HepG2 (cell line): ENCODE measurements around the gene STX12. TPM values are rescaled to one million over a fixed set of nuclear protein-coding genes. Genes with fewer than 3 reads are reported as not detected.
A peak's percentile ranks its signal among the peaks of the same experiment; 100 is the strongest.

Experiments used
- FLYWCH1 ChIP-seq: sonication (generic); formaldehyde crosslinking; IDR thresholded peaks from 2 replicates; pipeline ENCODE4 v1.8.1; 2023; ENCODE audit warnings: mild to moderate bottlenecking, missing genetic modification reagents
- FOXC1 ChIP-seq: sonication (generic); formaldehyde crosslinking; IDR thresholded peaks from 2 replicates; pipeline ENCODE4 v1.8.0; 2022; ENCODE audit warnings: mild to moderate bottlenecking, missing genetic modification reagents, borderline replicate concordance
- KLF15 ChIP-seq: sonication (generic); formaldehyde crosslinking; IDR thresholded peaks from 2 replicates; pipeline ENCODE4 v1.8.1; 2023; ENCODE audit warnings: borderline replicate concordance, mild to moderate bottlenecking, inconsistent platforms, missing genetic modification reagents, mixed read lengths
- KMT2A ChIP-seq: sonication (generic); formaldehyde crosslinking; IDR thresholded peaks from 2 replicates; pipeline ENCODE4 v1.4.0; 2020; ENCODE audit warnings: missing genetic modification reagents
- MED13 ChIP-seq: sonication (generic); formaldehyde crosslinking; IDR thresholded peaks from 2 replicates; pipeline ENCODE4 v1.5.0; 2020; ENCODE audit warnings: missing genetic modification reagents
- PATZ1 ChIP-seq: sonication (generic); formaldehyde crosslinking; IDR thresholded peaks from 2 replicates; pipeline ENCODE4 v1.4.0; 2020; ENCODE audit warnings: missing genetic modification reagents
- PAX8 ChIP-seq: sonication (generic); formaldehyde crosslinking; IDR thresholded peaks from 2 replicates; pipeline ENCODE4 v1.8.0; 2022; ENCODE audit warnings: mild to moderate bottlenecking, missing genetic modification reagents, borderline replicate concordance
- PITX1 ChIP-seq: sonication (generic); formaldehyde crosslinking; IDR thresholded peaks from 2 replicates; pipeline ENCODE4 v1.5.1; 2020; ENCODE audit warnings: mild to moderate bottlenecking, missing genetic modification reagents
- RFX5 ChIP-seq: IDR thresholded peaks from 2 replicates; pipeline ENCODE4 v1.6.1; 2011; ENCODE audit warnings: low read depth, low read length, improper control_type of control experiment
- THRA ChIP-seq: sonication (generic); formaldehyde crosslinking; IDR thresholded peaks from 2 replicates; pipeline ENCODE4 v1.4.0; 2020; ENCODE audit warnings: missing genetic modification reagents, borderline replicate concordance
- ZBTB21 ChIP-seq: sonication (generic); formaldehyde crosslinking; IDR thresholded peaks from 2 replicates; pipeline ENCODE4 v1.4.0; 2020; ENCODE audit warnings: missing genetic modification reagents
- ZNF264 ChIP-seq: sonication (generic); formaldehyde crosslinking; IDR thresholded peaks from 2 replicates; pipeline ENCODE4 v1.4.0; 2020; ENCODE audit warnings: missing genetic modification reagents
- ZNF275 ChIP-seq: sonication (generic); formaldehyde crosslinking; IDR thresholded peaks from 2 replicates; pipeline ENCODE4 v1.8.0; 2022; ENCODE audit warnings: missing genetic modification reagents, mild to moderate bottlenecking, inconsistent platforms, borderline replicate concordance
- ZNF44 ChIP-seq: sonication (generic); formaldehyde crosslinking; IDR thresholded peaks from 2 replicates; pipeline ENCODE4 v1.5.1; 2020; ENCODE audit warnings: mild to moderate bottlenecking, missing genetic modification reagents
- ZNF543 ChIP-seq: sonication (generic); formaldehyde crosslinking; IDR thresholded peaks from 2 replicates; pipeline ENCODE4 v1.4.0; 2020; ENCODE audit warnings: mild to moderate bottlenecking, missing genetic modification reagents
- ZNF614 ChIP-seq: IDR thresholded peaks from 2 replicates; pipeline ENCODE4 v1.6.1; 2018; ENCODE audit warnings: missing biosample characterization, missing genetic modification reagents, inconsistent platforms, borderline replicate concordance
- ZNF678 ChIP-seq: sonication (generic); formaldehyde crosslinking; IDR thresholded peaks from 2 replicates; pipeline ENCODE4 v1.4.0; 2020; ENCODE audit warnings: mild to moderate bottlenecking, missing genetic modification reagents
- ZNF83 ChIP-seq: sonication (generic); formaldehyde crosslinking; IDR thresholded peaks from 2 replicates; pipeline ENCODE4 v1.4.0; 2020; ENCODE audit warnings: missing genetic modification reagents, mild to moderate bottlenecking, borderline replicate concordance
- polyA plus RNA-seq, 8 experiments: library from polyadenylated mRNA; depleted of rRNA in 3 of 8; stranded (reverse) in 7 of 8; unstranded in 1 of 8; fragments of >200 nt; fragmentation: Illumina TruSeq in 4 of 8; extraction: Trizol in 4 of 8; gene quantifications; 2 replicates each; pipeline versions ENCODE4 v1.2.1 to v1.2.3, GENCODE V29; 2011 to 2016; ENCODE audit warnings: low read depth in 4 of 8, missing spikeins in 1 of 8, mixed read lengths in 1 of 8; ENCODE audit not compliant: insufficient read depth in 1 of 8
- total RNA-seq, 5 experiments: library from RNA; depleted of rRNA; stranded (reverse); fragments of >200 nt; fragmentation: Illumina TruSeq; extraction: Trizol; gene quantifications; 2 replicates each; pipeline ENCODE4 v1.2.3, GENCODE V29; 2016; ENCODE audit warnings: low read depth in 1 of 5
- TF ChIP-seq, protein P1 (sequence below): fragments of 450-650 bp; IDR thresholded peaks from 2 replicates; pipeline ENCODE4 v1.6.1; 2016
- TF ChIP-seq, protein P2 (sequence below): sonication (generic); formaldehyde crosslinking; IDR thresholded peaks from 2 replicates; pipeline ENCODE4 v1.5.0; 2020; ENCODE audit warnings: missing genetic modification reagents, mild to moderate bottlenecking, borderline replicate concordance

The STX12 gene
- total and polyA plus RNA-seq, 2 of the 13 experiments (the other 11 are each of a cell fraction or from before 2014, with no cell fraction given) = 9.0 to 19.7 TPM

GRCh38 chr1:27772932-27773825 is at the start of gene STX12 (continued):
- no peak; the same call in 1 of the 2 replicates for TF ChIP-seq FOXC1 (CRISPR knock-in tag)
- TF ChIP-seq ZNF44 (CRISPR knock-in tag) = 0 out of 2 replicates have a peak, but pooled peaks have one; percentile 21
- TF ChIP-seq PATZ1 = no peak
- TF ChIP-seq, protein P1, sequence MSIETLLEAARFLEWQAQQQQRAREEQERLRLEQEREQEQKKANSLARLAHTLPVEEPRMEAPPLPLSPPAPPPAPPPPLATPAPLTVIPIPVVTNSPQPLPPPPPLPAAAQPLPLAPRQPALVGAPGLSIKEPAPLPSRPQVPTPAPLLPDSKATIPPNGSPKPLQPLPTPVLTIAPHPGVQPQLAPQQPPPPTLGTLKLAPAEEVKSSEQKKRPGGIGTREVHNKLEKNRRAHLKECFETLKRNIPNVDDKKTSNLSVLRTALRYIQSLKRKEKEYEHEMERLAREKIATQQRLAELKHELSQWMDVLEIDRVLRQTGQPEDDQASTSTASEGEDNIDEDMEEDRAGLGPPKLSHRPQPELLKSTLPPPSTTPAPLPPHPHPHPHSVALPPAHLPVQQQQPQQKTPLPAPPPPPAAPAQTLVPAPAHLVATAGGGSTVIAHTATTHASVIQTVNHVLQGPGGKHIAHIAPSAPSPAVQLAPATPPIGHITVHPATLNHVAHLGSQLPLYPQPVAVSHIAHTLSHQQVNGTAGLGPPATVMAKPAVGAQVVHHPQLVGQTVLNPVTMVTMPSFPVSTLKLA = peak; percentile 76
- TF ChIP-seq, protein P2, sequence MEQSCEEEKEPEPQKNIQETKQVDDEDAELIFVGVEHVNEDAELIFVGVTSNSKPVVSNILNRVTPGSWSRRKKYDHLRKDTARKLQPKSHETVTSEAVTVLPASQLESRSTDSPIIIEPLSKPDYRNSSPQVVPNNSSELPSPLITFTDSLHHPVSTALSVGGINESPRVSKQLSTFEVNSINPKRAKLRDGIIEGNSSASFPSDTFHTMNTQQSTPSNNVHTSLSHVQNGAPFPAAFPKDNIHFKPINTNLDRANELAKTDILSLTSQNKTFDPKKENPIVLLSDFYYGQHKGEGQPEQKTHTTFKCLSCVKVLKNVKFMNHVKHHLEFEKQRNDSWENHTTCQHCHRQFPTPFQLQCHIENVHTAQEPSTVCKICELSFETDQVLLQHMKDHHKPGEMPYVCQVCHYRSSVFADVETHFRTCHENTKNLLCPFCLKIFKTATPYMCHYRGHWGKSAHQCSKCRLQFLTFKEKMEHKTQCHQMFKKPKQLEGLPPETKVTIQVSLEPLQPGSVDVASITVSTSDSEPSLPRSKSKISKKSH (CRISPR knock-in tag) = 0 out of 2 replicates have a peak, but pooled peaks have one; percentile 26
- no peak for TF ChIP-seq PAX8 (CRISPR knock-in tag)
- no peak for TF ChIP-seq MED13 (CRISPR knock-in tag)
- no peak; the same call in 1 of the 2 replicates for TF ChIP-seq ZNF614 (CRISPR knock-in tag)
- TF ChIP-seq ZNF83 = no peak
- no peak for TF ChIP-seq ZBTB21
- no peak for TF ChIP-seq ZNF543 (CRISPR knock-in tag)
- no peak for TF ChIP-seq KLF15 (CRISPR knock-in tag)
- TF ChIP-seq PITX1 (CRISPR knock-in tag) = no peak
- TF ChIP-seq KMT2A (CRISPR knock-in tag) = peak; percentile 85
- no peak for TF ChIP-seq ZNF678 (CRISPR knock-in tag)
- TF ChIP-seq ZNF275 = no peak; the same call in 1 of the 2 replicates
- TF ChIP-seq THRA = peak; percentile 42; the same call in 1 of the 2 replicates
- TF ChIP-seq RFX5 = no peak
- no peak for TF ChIP-seq FLYWCH1 (CRISPR knock-in tag)
- TF ChIP-seq ZNF264 (CRISPR knock-in tag) = no peak
